Mesendoderm (in vitro differentiated cells): ENCODE results near the gene ACSF3.
"Not testable (repeated sequence)": the region's sequence is repeated elsewhere in the genome, so short reads cannot be mapped to it uniquely, and the experiment has no call there.

Experiments used
- DNase-seq: peaks from one replicate; pipeline ENCODE4 v3.0.0; 2013
- H2AK5ac ChIP-seq: 2 replicates; pipeline ENCODE4 v1.6.1; 2013; ENCODE audit warnings: low read length, inconsistent platforms
- H2BK120ac ChIP-seq: 2 replicates; pipeline ENCODE4 v1.6.1; 2013; ENCODE audit warnings: low read depth, mild to moderate bottlenecking, low read length, moderate library complexity, mixed read lengths
- H2BK15ac ChIP-seq: replicated peaks from 2 replicates; pipeline ENCODE4 v1.6.1; 2013; ENCODE audit warnings: low read depth, mild to moderate bottlenecking, moderate library complexity
- H2BK5ac ChIP-seq: 2 replicates; pipeline ENCODE4 v1.6.1; 2013; ENCODE audit warnings: low read length, inconsistent platforms
- H3K18ac ChIP-seq: 2 replicates; pipeline ENCODE4 v1.6.1; 2013; ENCODE audit warnings: mild to moderate bottlenecking, low read length, mixed read lengths
- H3K23ac ChIP-seq: one replicate; pipeline ENCODE4 v1.6.1; 2013; ENCODE audit warnings: low read length
- H3K27ac ChIP-seq: 2 replicates; pipeline ENCODE4 v1.5.1; 2013; ENCODE audit warnings: low read depth, mild to moderate bottlenecking, inconsistent platforms, low read length, moderate library complexity
- H3K27me3 ChIP-seq: 2 replicates; pipeline ENCODE4 v1.6.1; 2013; ENCODE audit warnings: low read length, control low read depth, mild to moderate bottlenecking, inconsistent platforms; ENCODE audit not compliant: insufficient read depth, poor library complexity
- H3K36me3 ChIP-seq: 2 replicates; pipeline ENCODE4 v1.6.1; 2013; ENCODE audit warnings: low read length, inconsistent platforms; ENCODE audit not compliant: control insufficient read depth, insufficient read depth
- H3K4ac ChIP-seq: one replicate; pipeline ENCODE4 v1.6.1; 2013; ENCODE audit warnings: low read depth, mild to moderate bottlenecking, low read length, moderate library complexity
- H3K4me1 ChIP-seq: 2 replicates; pipeline ENCODE4 v1.6.1; 2013; ENCODE audit warnings: low read depth, low read length, inconsistent platforms; ENCODE audit not compliant: control insufficient read depth
- H3K4me2 ChIP-seq: 2 replicates; pipeline ENCODE4 v1.6.1; 2013; ENCODE audit warnings: low read length
- H3K4me3 ChIP-seq: 2 replicates; pipeline ENCODE4 v1.5.1; 2013; ENCODE audit warnings: mild to moderate bottlenecking, low read length
- H3K56ac ChIP-seq: one replicate; pipeline ENCODE4 v1.6.1; 2013; ENCODE audit warnings: low read length
- H3K79me1 ChIP-seq: 2 replicates; pipeline ENCODE4 v1.6.1; 2013; ENCODE audit warnings: low read length, inconsistent platforms
- H3K79me2 ChIP-seq: 2 replicates; pipeline ENCODE4 v1.6.1; 2013; ENCODE audit warnings: mild to moderate bottlenecking, low read length; ENCODE audit not compliant: control insufficient read depth, insufficient read depth
- H3K9ac ChIP-seq: 2 replicates; pipeline ENCODE4 v1.6.1; 2013; ENCODE audit warnings: low read length, inconsistent platforms
- H4K5ac ChIP-seq: one replicate; pipeline ENCODE4 v1.6.1; 2013; ENCODE audit warnings: low read length
- H4K8ac ChIP-seq: one replicate; pipeline ENCODE4 v1.6.1; 2013; ENCODE audit warnings: low read depth, mild to moderate bottlenecking, control low read depth, low read length, moderate library complexity
- WGBS: extraction: QIAGEN DNeasy Blood & Tissue Kit; methylation state at CpG from one replicate; pipeline ENCODE4 v1.1.7; 2013; ENCODE audit warnings: low lambda C conversion rate, missing lambda C conversion rate; ENCODE audit not compliant: insufficient coverage; ENCODE audit errors: extremely low coverage; 5-methylcytosine and 5-hydroxymethylcytosine counted together

Gene ACSF3

DNA sequence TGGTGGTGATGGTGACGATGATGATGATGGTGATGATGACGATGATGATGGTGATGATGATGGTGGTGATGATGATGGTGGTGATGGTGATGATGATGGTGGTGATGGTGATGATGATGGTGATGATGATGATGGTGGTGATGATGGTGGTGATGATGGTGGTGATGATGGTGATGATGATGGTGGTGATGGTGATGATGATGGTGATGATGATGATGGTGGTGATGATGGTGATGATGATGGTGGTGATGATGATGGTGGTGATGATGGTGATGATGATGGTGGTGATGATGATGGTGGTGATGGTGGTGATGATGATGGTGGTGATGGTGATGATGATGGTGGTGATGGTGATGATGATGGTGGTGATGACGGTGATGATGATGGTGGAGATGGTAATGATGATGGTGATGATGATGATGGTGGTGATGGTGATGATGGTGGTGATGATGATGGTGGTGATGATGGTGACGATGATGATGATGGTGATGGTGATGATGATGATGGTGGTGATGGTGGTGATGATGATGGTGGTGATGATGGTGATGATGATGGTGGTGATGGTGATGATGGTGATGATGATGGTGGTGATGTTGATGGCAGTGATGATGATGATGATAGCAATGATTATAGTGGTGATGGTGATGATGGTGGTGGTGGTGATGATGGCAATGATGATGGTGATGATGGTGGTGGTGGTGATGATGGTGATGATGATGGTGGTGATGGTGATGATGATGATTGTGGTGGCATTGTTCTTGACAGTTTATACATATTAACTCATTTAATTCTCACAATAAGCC is 24.6 kb upstream of the ACSF3 start:
- not testable (repeated sequence) for H3K79me2 ChIP-seq, H3K18ac ChIP-seq, H3K36me3 ChIP-seq, H3K9ac ChIP-seq, H3K4me2 ChIP-seq, H3K4ac ChIP-seq, H4K5ac ChIP-seq, H3K4me3 ChIP-seq, DNase-seq, H3K56ac ChIP-seq, H3K79me1 ChIP-seq, H3K27me3 ChIP-seq, H3K4me1 ChIP-seq, H2BK120ac ChIP-seq, H2BK5ac ChIP-seq, H3K27ac ChIP-seq, H2AK5ac ChIP-seq, H3K23ac ChIP-seq, H4K8ac ChIP-seq, H2BK15ac ChIP-seq
- WGBS: no CpG with 5 or more reads among the region's 4 CpGs

- Histone ChIP-seq H3K4me3 (no peak overlapping the region), H3K9ac (no peak overlapping the region), H2AK5ac (no peak overlapping the region), H2BK5ac (no peak overlapping the region), H3K4me2 (no peak overlapping the region), H3K18ac (no peak overlapping the region), H3K4ac (no peak overlapping the region), H2BK120ac (no peak overlapping the region), H4K5ac (no peak overlapping the region), H3K27ac (no peak overlapping the region), H3K36me3 (no peaks in the 10 kb centered on the region), H3K56ac (no peak overlapping the region), H3K4me1 (no peaks in the 10 kb centered on the region), H2BK15ac (no peak overlapping the region), H3K23ac (no peak overlapping the region), H3K79me1 (no peaks in the 10 kb centered on the region), H3K79me2 (no peaks in the 10 kb centered on the region), H3K27me3 (no peaks in the 10 kb centered on the region), H4K8ac (no peak overlapping the region)
- DNase-seq: no peak
- WGBS: no CpG with 5 or more reads among the region's 9 CpGs
Measured at GRCh38 chr16:89069920-89070319, 23.7 kb upstream of the ACSF3 start.

DNA sequence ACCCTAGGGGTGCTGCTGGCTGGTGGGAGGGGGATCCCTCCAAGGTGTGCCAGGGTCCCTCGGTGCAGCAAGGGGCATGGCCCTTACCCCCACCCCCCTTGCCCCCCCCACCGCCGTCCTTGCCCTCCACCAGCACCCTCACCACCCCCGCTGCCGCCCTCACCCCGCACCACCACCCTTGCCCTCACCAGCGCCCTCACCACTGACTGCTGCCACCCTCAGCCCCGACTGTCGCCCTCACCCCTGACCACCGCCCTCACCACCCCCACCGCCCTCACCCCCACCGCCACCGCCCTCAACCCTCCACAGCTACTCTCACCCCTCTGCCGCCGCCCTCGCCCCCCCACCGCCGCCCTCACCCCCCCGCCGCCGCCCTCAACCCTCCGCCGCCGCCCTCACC is 23.1 kb upstream of the ACSF3 start:
- no peak overlapping the region for H2BK5ac ChIP-seq
- H3K56ac ChIP-seq: no peak overlapping the region
- no peak overlapping the region for H3K18ac ChIP-seq
- no peaks in the 10 kb centered on the region for H3K27me3 ChIP-seq
- no peak overlapping the region for H2AK5ac ChIP-seq
- H3K79me1 ChIP-seq: no peaks in the 10 kb centered on the region
- no peaks in the 10 kb centered on the region for H3K4me1 ChIP-seq
- H4K8ac ChIP-seq: no peak overlapping the region
- no peak overlapping the region for H2BK15ac ChIP-seq
- H3K27ac ChIP-seq: no peak overlapping the region
- no peak overlapping the region for H4K5ac ChIP-seq
- H2BK120ac ChIP-seq: no peak overlapping the region
- no peak overlapping the region for H3K23ac ChIP-seq
- no peaks in the 10 kb centered on the region for H3K79me2 ChIP-seq
- no peak overlapping the region for H3K9ac ChIP-seq
- no peak overlapping the region for H3K4me3 ChIP-seq
- no peaks in the 10 kb centered on the region for H3K36me3 ChIP-seq
- no peak overlapping the region for H3K4me2 ChIP-seq
- no CpG with 5 or more reads among the region's 24 CpGs for WGBS
- H3K4ac ChIP-seq: no peak overlapping the region
- DNase-seq: no peak

GRCh38 chr16:89071686-89072547 is 21.7 kb upstream of the ACSF3 start:
- Histone ChIP-seq H2AK5ac (no peak overlapping the region), H3K79me1 (no peaks in the 10 kb centered on the region), H3K4ac (no peak overlapping the region), H4K5ac (no peak overlapping the region), H3K4me3 (no peak overlapping the region), H2BK120ac (no peak overlapping the region), H3K23ac (no peak overlapping the region), H3K27ac (no peak overlapping the region), H3K9ac (no peak overlapping the region), H4K8ac (no peak overlapping the region), H2BK15ac (no peak overlapping the region), H3K56ac (no peak overlapping the region), H3K79me2 (no peaks in the 10 kb centered on the region), H3K4me1 (no peaks in the 10 kb centered on the region), H2BK5ac (no peak overlapping the region), H3K4me2 (no peak overlapping the region), H3K18ac (no peak overlapping the region), H3K27me3 (no peaks in the 10 kb centered on the region), H3K36me3 (no peaks in the 10 kb centered on the region)
- DNase-seq: no peak
- no CpG with 5 or more reads among the region's 30 CpGs for WGBS

DNA sequence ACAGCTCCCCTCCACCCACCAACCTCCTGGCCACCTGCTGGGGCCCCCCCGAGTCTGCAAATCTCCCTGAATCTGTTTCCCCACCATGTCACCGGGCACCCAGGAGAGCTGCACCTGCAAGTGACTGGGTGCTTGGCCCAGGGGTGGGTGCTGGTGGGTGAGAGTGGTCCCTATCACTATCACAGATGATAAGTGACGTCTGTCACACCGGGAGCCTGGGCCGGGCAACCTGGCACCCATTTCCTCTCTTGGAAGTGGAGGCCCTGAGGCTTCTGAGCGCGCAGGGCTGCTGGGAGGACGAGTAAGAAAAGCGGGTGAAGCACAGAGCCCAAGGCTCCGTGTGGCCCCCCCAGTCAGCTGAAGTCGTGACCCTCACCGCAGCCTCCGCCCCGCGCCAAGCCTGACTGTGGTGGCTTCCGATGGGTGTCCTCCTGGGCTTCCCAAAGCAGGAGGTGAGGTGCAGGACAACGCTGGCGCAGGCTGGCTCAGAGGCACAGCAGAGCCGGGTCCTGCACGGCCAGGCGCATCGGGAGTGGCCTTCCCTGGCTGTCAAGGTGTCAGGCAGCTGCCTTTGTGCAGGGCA is 21.0 kb upstream of the ACSF3 start:
- Histone ChIP-seq H2BK15ac (no peak overlapping the region), H2AK5ac (no peak overlapping the region), H3K4me3 (no peak overlapping the region), H3K36me3 (no peaks in the 10 kb centered on the region), H3K23ac (no peak overlapping the region), H3K56ac (no peak overlapping the region), H3K4me2 (no peak overlapping the region), H3K18ac (no peak overlapping the region), H3K79me1 (no peaks in the 10 kb centered on the region), H3K27me3 (no peaks in the 10 kb centered on the region), H3K4ac (no peak overlapping the region), H3K79me2 (no peaks in the 10 kb centered on the region), H3K4me1 (no peaks in the 10 kb centered on the region), H4K8ac (no peak overlapping the region), H2BK5ac (no peak overlapping the region), H2BK120ac (no peak overlapping the region), H3K27ac (no peak overlapping the region), H4K5ac (no peak overlapping the region), H3K9ac (no peak overlapping the region)
- no CpG with 5 or more reads among the region's 22 CpGs for WGBS
- no peak for DNase-seq
